Endothelial cell (in vitro differentiated cells): ENCODE data around the gene PTGES3L. TPM values are rescaled to one million over a fixed set of nuclear protein-coding genes. Genes with fewer than 3 reads are reported as not detected.

ENCODE experiments used
- DNase-seq: peaks from one replicate; pipeline ENCODE4 v3.0.0; 2021; ENCODE audit warnings: low spot score
- H3K27ac Mint-ChIP-seq: one replicate; pipeline ENCODE4 v1.8.0; 2021; ENCODE audit warnings: mixed read lengths, inconsistent platforms; ENCODE audit not compliant: unreplicated experiment
- H3K27me3 Mint-ChIP-seq: one replicate; pipeline ENCODE4 v1.8.0; 2021; ENCODE audit warnings: mild to moderate bottlenecking, moderate library complexity, mixed read lengths, inconsistent platforms; ENCODE audit not compliant: unreplicated experiment
- H3K36me3 Mint-ChIP-seq: one replicate; pipeline ENCODE4 v1.8.0; 2021; ENCODE audit warnings: mild to moderate bottlenecking, low read depth, mixed read lengths, inconsistent platforms; ENCODE audit not compliant: unreplicated experiment
- H3K4me1 Mint-ChIP-seq: one replicate; pipeline ENCODE4 v1.8.0; 2021; ENCODE audit warnings: mild to moderate bottlenecking, mixed read lengths, inconsistent platforms; ENCODE audit not compliant: unreplicated experiment
- H3K4me3 Mint-ChIP-seq: one replicate; pipeline ENCODE4 v1.8.0; 2021; ENCODE audit warnings: mild to moderate bottlenecking, mixed read lengths, inconsistent platforms; ENCODE audit not compliant: unreplicated experiment
- H3K9me3 Mint-ChIP-seq: one replicate; pipeline ENCODE4 v1.8.0; 2021; ENCODE audit warnings: mixed read lengths, inconsistent platforms; ENCODE audit not compliant: unreplicated experiment
- total RNA-seq: library from RNA; stranded (reverse); fragmentation: NEBNext Ultra II Directional; extraction: Animal tissue kit (Norgen Biotek cat#: 25700); gene quantifications from one replicate; pipeline ENCODE4 v1.2.1, GENCODE V29; 2021; ENCODE audit not compliant: unreplicated experiment
- TF ChIP-seq, protein P1 (sequence below): fragments of 200-600 bp; sonication (generic); IDR thresholded peaks from one replicate; pipeline ENCODE4 v1.5.0; 2021; ENCODE audit warnings: antibody characterized with exemption; ENCODE audit not compliant: unreplicated experiment

Gene PTGES3L
- total RNA-seq, 1 donor from 2014 or later = 1.5 TPM

DNA sequence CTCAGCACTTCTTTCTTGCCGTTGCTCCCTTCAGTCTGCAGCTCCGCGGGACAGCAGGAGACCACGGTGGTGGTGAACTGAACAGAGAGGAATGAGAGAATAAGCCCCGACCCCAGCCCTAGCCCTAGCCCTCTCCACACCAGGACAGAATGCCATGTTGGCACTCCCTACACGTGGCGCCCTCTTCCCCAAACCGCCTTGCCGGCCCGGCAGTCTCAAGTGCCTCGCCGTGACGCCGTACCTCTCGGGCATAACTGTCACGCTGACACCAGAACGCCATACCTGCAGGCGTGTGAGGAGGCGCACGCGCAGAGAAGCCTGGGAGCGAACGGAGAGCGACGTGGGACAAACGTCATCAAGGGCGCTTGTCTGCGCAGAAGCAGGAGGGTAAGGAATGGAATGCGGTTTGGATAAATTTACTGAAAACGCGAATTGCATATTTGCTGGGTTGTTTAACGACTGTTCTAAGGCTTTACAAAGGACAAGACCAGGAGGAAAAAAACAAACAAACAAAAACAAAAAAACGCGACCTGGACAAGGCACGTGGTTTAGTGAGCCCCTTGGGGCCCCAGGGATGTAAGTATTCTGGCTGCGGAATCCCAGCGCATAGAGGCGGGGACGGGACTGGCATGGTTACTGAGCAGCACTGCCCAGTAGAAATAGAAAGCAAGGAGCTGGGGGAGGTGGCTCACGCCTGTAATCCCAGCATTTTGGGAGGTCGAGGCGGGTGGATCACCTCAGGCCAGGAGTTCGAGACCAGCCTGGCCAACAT lies 15.5 kb downstream of the PTGES3L start, which contains the start of gene AARSD1:
TSS of gene AARSD1 (minus strand) at position 294 of the 772 bp plus-strand sequence. CDS start at position 280, 14 bp downstream.
- H3K4me3 Mint-ChIP-seq = peak within 1 kb of the TSS; percentile 97
- peaks cover 13% of the 10 kb centered on the region for H3K36me3 Mint-ChIP-seq
- TF ChIP-seq, protein P1, sequence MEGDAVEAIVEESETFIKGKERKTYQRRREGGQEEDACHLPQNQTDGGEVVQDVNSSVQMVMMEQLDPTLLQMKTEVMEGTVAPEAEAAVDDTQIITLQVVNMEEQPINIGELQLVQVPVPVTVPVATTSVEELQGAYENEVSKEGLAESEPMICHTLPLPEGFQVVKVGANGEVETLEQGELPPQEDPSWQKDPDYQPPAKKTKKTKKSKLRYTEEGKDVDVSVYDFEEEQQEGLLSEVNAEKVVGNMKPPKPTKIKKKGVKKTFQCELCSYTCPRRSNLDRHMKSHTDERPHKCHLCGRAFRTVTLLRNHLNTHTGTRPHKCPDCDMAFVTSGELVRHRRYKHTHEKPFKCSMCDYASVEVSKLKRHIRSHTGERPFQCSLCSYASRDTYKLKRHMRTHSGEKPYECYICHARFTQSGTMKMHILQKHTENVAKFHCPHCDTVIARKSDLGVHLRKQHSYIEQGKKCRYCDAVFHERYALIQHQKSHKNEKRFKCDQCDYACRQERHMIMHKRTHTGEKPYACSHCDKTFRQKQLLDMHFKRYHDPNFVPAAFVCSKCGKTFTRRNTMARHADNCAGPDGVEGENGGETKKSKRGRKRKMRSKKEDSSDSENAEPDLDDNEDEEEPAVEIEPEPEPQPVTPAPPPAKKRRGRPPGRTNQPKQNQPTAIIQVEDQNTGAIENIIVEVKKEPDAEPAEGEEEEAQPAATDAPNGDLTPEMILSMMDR = no peak
- peak; percentile 81 for DNase-seq
- peaks cover 13% of the 10 kb centered on the region for H3K4me1 Mint-ChIP-seq
- no peaks in the 10 kb centered on the region for H3K27me3 Mint-ChIP-seq
- peak within 1 kb of the TSS; percentile 94 for H3K27ac Mint-ChIP-seq
- H3K9me3 Mint-ChIP-seq = no peaks in the 10 kb centered on the region

DNA sequence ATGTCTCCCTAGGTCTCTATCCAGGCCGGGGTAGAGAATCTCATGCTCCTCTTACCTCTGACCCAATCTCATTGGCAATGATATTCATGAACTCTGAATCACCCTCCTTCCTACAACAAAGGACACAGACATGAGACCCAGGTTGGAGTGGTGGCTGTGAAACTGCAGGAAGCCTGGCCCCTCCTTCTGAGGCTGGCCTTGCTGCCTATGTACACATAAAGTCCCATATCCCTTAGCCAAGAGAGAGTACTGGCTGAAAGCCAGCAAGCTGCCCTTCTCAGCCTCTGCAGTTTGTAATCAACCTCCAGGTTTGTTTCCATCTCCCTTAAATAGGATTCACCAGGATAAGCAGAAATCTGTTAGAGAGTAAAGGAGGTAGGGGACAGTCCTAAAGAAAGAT lies 26.2 kb downstream of the PTGES3L start:
- Mint-ChIP-seq H3K27ac (no peak overlapping the region), H3K4me3 (no peak overlapping the region), H3K36me3 (peaks cover 36% of the 10 kb centered on the region), H3K9me3 (no peaks in the 10 kb centered on the region), H3K4me1 (no peaks in the 10 kb centered on the region), H3K27me3 (peaks cover 3% of the 10 kb centered on the region)
- TF ChIP-seq, protein P1 = no peak
- DNase-seq = no peak

DNA sequence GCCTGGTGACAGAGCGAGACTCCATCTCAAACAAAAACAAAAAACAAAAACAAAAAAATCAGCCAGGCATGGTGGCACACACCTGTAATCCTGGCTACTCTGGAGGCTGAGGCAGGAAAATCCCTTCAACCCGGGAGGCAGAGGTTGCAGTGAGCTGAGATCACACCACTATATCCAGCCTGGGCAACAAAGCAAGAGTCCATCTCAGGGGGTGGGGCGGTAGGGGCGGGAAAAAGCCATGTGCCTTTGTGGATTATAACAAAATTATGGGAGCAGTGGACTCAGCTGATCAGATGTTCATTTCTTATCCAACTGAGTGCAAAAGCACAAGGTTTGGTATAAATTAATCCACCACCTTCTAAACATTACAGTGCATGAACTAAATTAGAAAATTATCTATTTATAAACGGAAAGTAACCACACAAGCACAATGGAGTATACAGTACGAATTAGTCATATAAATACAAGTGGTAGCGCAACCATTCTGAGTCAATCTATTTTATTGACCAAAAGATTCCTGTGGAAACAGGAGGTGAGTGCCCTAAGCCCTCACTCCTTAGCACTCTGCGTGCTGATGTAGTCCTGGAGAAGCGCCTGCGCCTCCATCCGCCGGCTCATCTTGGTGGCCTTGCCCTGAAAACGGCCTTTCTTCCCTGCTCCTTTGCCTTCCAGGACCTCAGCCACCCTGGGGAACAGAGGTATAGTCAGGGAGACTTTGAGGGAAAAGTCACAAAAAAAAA lies 29.7 kb downstream of the PTGES3L start:
- TF ChIP-seq, protein P1 = no peak
- Mint-ChIP-seq H3K4me1 (no peaks in the 10 kb centered on the region), H3K4me3 (no peak overlapping the region), H3K9me3 (no peaks in the 10 kb centered on the region), H3K27ac (no peak overlapping the region), H3K36me3 (peaks cover 22% of the 10 kb centered on the region), H3K27me3 (peaks cover 3% of the 10 kb centered on the region)
- DNase-seq = no peak

DNA sequence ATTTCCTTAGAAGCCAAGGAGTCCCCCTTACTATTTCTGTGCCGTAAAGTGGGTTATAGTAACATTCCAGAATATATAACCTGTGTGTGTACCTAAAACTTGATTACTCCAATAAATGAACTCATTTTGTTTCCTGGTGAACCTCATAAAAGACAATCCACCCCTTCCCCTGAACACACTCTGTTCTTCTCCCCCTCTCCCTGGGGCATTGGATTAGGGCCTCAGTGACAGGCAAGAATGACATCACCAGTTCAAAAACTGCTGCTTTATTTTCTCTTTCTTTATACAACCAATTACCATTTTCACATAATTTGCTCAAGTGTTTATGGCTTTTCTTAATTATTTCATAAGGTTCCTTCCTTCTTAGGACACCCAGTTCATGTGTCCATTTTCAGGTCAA lies 33.1 kb downstream of the PTGES3L start:
- H3K4me1 Mint-ChIP-seq = no peaks in the 10 kb centered on the region
- TF ChIP-seq, protein P1 = no peak
- no peak overlapping the region for H3K27ac Mint-ChIP-seq
- peaks cover 2% of the 10 kb centered on the region for H3K27me3 Mint-ChIP-seq
- H3K9me3 Mint-ChIP-seq = no peaks in the 10 kb centered on the region
- peaks cover 10% of the 10 kb centered on the region for H3K36me3 Mint-ChIP-seq
- no peak overlapping the region for H3K4me3 Mint-ChIP-seq
- DNase-seq = no peak

DNA sequence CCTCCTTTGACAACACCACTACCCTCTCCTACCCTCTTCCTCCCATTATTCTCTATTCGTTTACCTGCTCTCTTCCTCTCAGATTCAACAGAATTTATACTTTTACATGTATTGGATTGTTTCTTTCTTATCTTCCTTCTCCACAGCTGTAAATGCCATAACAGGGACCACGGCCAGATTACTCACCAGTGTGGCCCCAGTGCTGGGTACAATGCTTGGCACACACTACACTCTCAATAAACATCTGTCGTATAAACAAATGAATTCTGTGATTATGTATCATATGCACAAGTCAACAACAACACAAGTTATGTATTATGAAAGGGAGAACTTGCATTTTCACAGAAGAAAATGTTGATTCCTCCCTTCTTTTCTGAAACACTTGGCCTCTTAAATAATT lies 35.7 kb downstream of the PTGES3L start:
- H3K36me3 Mint-ChIP-seq = peaks cover 5% of the 10 kb centered on the region
- no peak overlapping the region for H3K27ac Mint-ChIP-seq
- H3K4me1 Mint-ChIP-seq = no peaks in the 10 kb centered on the region
- peaks cover 2% of the 10 kb centered on the region for H3K27me3 Mint-ChIP-seq
- TF ChIP-seq, protein P1 = no peak
- DNase-seq = no peak
- no peak overlapping the region for H3K4me3 Mint-ChIP-seq
- H3K9me3 Mint-ChIP-seq = no peaks in the 10 kb centered on the region
